Suppressor macrophage (primary cell): Measurements from ENCODE around the gene SYS1.
A peak's percentile ranks its signal among the peaks of the same experiment; 100 is the strongest.

Source experiments
- DNase-seq, 4 experiments: peaks; one replicate each; pipeline ENCODE4 v3.0.0-alpha.2; 2020 to 2022

Gene SYS1

DNA sequence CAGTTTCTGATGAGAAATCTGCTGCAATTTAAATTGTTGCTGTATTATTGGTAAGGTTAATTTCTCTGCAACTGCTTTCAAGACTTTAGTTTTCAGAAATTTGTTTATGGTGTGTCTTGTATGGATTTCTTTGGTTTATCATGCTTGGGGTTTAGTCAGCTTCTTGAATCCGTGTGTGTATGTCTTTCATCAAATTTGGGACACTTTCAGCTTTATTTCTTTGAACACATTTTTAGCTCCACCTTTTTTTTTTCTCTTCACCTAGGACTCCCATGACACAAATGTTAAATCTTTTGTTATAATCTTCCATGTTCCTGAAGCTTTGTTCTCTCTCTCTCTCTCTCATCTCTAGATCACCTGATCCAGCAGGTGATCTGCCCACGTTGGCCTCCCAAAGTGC is 28.6 kb downstream of the SYS1 start:
- DNase-seq: no peak

DNA sequence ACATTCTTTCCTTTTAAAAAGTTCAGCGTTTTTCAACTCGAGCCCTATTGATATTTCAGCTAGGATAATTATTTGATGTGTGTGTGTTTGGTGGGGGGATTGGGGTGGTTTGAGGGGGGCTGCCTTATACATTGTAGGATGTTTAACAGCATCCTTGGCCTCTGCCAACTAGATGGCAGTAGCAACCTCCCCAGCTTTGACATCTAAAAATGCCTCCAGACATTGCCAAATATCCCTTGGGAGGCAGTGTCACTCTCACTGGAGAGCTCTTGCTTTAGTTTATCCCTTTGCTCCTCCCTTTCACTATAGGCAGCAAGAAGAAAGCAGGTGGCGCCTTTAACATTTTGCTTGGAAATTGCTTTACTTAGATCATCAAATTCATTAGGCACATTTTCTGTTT is 29.8 kb downstream of the SYS1 start:
- peak in 1 of 4 experiments; percentile 14 for DNase-seq

GRCh38 chr20:45394221-45395113 is 31.5 kb downstream of the SYS1 start:
- no peak for DNase-seq

- no peak for DNase-seq
These were observed 32.1 kb downstream of the SYS1 start for GRCh38 chr20:45395114-45395415.

- DNase-seq: no peak
These were observed 36.1 kb downstream of the SYS1 start for GRCh38 chr20:45399018-45399417.

DNA sequence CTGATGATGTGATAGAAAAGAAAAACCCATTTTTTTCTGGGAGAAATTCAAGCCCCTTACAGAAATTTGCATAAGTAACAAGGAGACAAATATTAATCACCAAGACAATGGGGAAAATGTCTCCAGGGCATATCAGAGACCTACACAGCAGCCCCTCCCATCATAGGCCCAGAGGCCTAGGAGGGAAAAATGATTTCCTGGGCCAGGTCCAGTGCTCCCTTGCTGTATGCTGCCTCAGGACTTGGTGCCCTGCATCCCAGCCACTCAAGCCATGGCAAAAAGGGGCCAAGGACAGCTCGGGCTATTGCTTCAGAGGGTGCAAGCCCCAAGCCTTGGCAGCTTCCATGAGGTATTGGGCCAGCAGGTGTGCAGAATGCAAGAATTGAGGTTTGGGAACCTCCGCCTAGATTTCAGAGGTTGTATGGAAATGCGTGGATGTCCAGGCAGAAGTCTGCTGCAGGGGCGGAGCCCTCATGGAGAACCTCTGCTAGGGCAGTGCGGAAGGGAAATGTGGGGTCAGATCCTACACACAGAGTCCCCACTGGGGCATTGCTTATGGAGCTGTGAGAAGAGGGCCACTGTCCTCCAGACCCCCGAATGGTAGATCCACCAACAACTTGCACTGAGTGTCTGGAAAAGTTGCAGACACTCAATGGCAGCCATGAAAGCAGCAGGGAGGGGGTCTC is 37.5 kb downstream of the SYS1 start:
- DNase-seq: no peak

- DNase-seq: no peak
These were observed 40.0 kb downstream of the SYS1 start for GRCh38 chr20:45402946-45403345.

- no peak for DNase-seq
These were observed 41.5 kb downstream of the SYS1 start for GRCh38 chr20:45404438-45404837.

DNA sequence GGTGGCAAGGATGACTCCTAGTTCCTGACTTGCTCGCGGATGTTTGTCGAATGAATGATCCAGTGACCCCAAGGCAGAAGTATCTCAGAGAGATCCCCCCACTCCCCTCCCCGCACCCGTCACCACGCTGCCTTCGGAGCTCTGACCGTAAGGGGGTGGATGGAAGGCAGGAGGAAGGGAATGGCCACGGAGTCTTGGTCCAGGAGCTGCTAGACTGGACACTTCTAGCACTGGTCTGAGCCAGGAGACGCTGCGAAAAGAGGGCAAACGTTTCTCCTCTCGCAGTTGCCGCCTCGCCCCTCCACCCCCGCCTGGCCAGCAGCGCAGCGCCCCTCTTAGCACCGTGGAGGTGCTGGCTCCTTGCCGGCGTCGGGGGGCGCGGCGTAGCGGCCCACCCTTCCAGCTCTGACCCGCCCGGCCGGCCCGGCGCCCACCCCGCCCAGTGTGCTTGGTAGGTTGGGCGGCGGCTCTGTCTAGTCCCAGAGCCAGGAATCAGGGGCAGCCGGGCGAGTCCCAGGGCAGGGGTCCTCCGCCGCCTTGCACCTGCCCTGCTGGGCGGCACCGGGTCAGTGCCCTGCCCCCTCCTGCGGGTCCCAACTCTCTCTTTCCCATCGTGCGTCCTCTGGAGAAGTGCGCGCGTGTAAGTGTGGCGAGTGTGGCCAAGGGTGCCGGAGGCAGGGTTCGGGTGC is 42.8 kb downstream of the SYS1 start:
- DNase-seq: peak in 1 of 4 experiments; percentile 17

DNA sequence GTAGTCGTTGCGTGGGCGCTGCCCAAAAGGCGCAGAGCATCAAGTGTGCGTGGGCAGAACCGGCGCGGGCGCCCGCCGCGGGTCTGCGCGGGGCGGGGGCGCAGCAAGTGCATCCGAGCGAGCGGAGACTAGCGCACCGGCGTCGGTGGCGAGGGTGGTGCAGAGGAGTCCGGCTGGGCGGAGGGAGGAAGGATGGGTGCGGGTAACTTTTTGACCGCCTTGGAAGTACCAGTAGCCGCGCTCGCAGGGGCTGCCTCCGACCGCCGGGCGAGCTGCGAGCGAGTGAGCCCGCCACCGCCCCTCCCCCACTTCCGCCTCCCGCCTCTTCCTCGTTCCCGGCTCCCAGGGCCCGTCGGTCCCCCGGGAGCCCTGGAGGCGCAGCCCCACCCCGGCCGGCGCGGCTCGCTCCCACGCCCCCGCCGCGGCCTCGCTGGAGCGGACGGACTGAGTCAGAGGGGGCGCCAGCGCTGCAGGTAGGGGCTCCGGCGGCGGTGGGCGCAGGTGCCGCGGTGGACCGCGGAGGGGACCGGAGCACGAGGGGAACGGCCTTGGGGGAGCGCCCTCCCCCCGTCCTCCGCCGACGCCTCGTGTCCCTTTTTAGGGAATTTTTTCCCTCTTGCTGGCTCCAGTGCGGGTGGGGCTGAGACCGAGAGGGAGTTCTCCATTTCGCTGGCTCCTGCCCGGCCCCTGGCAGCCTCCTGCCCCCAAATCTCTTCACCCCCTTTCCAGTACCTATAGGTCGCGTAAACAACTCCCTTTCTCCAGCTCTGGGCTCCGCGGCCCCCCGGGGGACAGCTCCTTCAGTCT is 43.5 kb downstream of the SYS1 start:
- peak; percentile 46 to 82 (median 63) for DNase-seq

- DNase-seq: peak in 3 of 4 experiments; percentile 12 to 48 (median 40)
These were observed 44.2 kb downstream of the SYS1 start for GRCh38 chr20:45407067-45407745.

DNA sequence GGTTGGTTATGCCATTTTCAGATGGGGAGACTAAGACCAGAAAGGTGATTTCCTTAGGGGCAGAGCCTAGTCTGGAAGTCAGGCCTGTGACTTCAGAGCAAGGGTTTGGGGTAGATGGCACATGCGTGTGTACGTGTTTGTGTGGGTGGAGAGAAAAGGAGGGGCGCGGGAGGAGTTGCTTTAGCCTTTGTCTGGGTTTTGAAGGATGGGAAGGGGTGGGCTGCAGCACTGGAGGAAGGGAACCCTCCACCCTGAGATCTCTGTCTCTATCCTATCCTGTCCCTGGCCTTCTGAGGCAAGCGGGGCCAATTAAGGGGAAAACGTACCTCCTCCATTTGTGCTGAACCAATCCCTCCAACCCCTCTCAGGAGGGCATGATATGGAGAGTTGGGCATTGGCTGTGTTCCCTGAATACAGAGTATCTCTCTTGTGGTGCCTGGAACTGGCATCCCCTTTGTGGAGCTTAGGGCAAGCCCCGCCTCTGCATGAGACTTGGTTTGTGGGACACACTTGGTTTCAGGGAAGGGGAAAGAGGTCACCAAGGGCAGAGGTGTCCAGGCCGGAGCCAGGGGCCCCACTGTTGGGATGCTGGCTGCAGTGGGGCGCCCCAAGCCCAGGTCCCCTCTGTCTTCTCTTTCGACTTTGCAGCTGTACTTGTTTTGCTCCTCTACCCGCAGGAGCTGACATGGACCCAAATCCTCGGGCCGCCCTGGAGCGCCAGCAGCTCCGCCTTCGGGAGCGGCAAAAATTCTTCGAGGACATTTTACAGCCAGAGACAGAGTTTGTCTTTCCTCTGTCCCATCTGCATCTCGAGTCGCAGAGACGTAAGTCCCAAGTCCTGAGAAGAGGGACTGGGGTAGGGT is 45.1 kb downstream of the SYS1 start, which contains the start of gene DBNDD2:
TSS of gene DBNDD2 (plus strand) at position 507 of the 863 bp plus-strand sequence. CDS start at position 686, 179 bp downstream.
- no peak for DNase-seq

- peak; percentile 73 to 89 (median 86) for DNase-seq
These were observed 45.8 kb downstream of the SYS1 start for GRCh38 chr20:45408646-45409213.

GRCh38 chr20:45409521-45410272 is 46.7 kb downstream of the SYS1 start:
- peak in 3 of 4 experiments; percentile 9 to 46 (median 14) for DNase-seq

- DNase-seq: no peak
These were observed 47.9 kb downstream of the SYS1 start for GRCh38 chr20:45410887-45411286.

DNA sequence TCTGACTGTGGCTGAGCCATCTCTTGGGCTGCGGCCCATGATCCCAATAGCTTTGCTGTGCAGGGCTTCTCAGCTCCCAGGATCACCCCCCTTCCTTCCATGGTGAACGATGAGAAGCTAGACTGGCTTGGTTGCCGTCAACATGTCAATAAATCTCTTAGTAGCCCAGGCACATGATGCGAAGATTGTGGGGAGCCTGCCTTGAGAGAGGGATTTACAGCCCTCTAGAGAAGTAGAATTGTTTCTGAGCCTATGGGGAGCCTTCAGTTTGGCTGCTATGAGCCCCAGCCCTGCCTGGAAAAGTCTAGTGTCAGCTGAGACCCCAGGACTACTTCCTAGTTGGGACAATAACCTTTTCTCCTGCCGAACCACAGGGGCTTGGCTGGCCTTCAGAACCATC is 49.7 kb downstream of the SYS1 start:
- no peak for DNase-seq

DNA sequence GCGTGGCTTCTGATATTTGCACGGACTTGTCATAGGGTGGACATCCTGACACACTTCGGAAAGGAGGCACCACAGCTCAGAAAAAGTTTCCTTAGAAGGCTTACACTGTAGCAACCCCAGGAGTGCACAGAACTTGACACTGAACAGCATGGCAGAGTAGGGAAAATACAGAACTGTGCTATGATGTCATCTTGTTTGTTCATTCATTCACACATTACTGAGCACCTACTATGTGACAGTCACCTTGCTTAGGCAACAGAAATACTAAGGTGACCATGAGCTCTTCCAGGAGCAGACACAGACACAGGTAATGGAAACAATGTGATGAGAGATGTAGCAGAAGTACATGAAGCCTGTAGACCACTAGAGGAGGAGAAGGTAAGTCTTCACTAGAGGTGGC is 50.5 kb downstream of the SYS1 start:
- DNase-seq: no peak

DNA sequence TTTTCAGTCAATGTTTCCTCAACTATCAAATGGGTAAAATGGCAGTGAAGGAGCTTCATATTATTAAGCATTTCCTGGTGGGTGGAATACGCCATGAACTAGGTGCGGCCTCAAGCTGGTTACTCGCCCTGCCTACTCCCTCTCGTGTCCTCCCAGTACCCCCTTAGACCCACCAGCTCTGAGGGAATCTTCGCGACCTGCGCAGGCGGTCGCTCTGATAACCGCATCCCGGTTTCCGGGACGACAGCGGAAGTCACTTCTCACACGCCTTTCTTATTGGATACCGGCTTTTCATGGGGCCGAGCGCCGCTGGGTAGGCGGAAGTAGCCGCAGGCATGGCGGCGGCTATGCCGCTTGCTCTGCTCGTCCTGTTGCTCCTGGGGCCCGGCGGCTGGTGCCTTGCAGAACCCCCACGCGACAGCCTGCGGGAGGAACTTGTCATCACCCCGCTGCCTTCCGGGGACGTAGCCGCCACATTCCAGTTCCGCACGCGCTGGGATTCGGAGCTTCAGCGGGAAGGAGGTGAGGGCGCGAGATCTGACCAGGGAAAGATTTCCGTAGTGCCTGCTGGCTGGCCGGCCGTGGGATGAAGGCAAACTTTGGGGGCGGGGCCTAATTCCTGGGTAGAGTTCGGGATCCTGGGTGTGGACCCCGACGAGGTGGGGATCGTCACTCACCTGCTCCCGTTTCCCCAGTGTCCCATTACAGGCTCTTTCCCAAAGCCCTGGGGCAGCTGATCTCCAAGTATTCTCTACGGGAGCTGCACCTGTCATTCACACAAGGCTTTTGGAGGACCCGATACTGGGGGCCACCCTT is 53.1 kb downstream of the SYS1 start, which contains the start of gene PIGT:
TSS of gene PIGT (plus strand) at position 320 of the 816 bp plus-strand sequence. CDS start at position 336, 16 bp downstream.
- peak; percentile 87 to 94 (median 93) for DNase-seq

- DNase-seq: peak in 2 of 4 experiments; percentile 23 to 37
These were observed 54.0 kb downstream of the SYS1 start for GRCh38 chr20:45416917-45417316.
